GM04504 (cell line): ENCODE measurements around the gene ZNF311.
A peak's percentile ranks its signal among the peaks of the same experiment; 100 is the strongest.

Source experiments
- DNase-seq: peaks from one replicate; pipeline ENCODE4 v3.0.0-alpha.2; 2012; ENCODE audit warnings: low read depth

Gene ZNF311

DNA sequence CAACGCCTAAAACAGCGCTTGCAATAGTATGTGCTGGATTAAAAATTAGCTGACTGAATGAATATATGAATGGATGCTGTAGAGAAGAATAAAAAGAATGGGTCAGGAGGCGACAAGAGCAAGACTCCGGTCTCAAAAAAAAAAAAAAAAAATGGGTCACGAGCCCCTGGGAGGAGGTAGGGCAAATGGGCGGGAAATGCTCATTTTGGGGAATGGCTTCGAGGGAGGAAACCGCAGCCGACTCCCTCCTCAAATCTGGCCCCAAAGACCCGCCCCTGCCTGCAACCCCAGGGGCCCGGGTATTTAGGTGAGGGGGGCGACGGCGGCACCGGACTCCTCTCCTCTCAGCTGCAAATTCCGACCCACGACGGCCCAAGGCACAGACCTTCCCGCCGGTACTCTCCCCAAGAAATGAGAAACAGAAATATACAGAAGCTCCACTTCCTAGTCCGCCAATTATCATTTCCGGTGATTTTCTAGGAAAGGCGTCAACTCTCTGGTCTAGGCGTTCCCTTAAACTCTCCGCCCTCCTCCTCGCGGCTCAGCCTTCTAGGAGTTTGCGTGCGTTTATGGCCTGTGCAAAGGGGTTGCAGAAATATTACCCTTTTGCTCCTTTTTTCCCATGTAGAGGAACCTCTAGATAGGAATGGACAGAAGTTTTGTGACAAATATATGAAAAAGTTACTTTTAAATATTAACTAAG lies at the start of gene ZNF311:
ZNF311 (minus strand) TSS at position 133 of the 703 bp plus-strand sequence. CDS start 1,361 bp downstream, outside the sequence.
- DNase-seq, result no peak

DNA sequence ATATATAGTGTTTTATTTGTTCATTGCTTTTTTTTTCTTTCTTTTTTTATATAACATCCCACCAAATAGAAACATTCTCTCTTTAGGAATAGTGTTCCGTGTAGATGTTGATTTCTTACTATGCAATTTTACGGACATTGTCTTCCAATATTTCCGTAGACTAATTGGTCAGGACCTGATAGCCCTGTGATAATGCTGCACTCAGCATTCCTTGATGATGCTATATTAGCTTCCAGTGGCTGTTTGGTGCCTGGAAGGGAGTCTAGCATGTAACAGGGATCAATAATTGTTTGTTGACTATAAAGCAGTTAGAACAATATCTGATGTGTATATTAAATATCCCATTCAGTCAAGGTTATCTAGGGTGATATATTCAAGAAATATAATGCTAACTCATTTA lies 46.6 kb upstream of the ZNF311 start:
- DNase-seq, result no peak

DNA sequence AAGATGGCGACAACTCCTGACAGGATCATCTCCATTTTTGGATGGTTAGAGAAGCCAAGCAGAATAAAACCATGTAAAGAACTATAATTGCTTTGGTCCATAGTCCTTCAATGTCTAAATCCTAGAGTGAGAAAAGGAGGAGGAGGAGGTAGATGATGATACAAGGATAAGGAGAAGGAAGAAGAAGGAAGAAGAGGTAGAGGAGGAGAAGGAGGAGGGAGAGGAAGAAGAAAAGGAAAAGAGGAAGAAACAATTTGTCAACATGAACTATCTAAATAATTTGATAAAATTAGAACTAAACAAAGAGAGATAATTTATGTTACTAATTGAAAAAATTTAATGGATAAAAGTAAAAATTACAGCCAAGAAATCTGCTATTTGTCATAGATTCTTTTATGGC lies 40.0 kb upstream of the ZNF311 start, which contains the start of gene OR2W1:
OR2W1 (minus strand) TSS at position 101 of the 400 bp plus-strand sequence; CDS start at position 101, 0 bp downstream.
- no peak for DNase-seq

DNA sequence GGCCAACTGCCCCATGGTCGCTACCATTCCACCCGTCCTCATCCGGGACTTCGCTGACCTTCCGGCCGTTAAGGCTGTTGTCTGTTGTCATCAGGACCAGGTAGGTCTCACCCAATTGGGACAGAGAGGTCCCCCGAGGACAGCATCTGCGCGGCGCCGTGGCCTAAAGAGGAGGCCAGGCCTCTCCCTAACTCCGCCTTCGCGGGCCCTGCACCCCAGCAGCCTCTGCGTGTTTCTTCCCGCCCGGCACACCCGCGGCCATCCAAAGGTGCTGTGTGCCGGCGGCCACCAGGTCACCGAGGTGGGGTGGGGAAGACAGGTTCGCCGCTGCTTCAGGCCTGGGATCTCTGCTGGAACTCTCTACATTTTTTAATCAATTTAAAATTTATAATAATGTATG lies 30.8 kb upstream of the ZNF311 start:
- DNase-seq, result no peak

DNA sequence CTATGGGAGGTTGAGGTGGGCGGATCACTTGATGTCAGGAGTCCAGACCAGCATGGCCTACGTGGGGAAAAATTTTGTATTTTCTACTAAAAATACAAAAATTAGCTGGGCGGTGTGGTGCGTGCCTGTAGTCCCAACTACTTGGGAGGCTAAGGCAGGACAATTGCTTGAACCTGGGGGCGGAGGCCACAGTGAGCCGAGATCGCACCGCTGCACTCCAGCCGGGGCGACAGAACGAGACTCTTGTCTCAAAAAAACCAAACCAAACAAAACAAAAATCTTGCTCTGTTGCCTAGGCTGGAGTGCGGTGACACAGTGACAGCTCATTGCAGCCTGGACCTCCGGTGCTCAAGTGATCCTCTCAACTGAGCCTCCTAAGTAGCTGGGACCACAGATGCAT lies 23.7 kb upstream of the ZNF311 start:
- no peak for DNase-seq

DNA sequence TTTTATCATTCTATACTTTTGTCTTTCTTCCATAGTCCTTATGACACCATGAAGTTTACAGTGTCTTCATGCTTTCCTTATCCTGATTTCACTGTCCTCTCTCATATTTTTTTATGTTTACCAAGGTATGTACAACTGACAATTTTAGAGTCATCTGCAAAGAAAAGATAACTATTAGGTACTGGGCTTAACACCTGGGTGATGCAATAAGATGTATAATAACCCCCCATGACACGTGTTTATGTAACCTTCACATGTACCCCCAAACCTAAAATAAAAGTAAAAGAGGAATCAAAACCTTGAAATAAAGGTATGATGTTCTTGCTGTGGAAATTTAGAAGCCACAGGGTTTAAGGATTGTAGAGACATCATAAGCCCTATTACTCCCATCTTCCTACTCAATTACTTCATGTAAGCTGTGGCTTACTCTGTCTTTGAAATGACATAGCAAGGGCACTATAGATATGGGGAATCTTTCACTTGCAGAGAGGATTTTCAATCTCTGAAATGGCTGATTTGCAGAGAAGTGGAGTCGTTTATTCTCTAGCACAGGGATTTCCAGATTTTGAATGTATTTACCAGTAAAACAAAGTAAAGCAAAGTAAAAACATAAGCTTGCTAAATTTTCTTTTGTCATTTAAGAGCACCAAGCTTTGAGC lies 20.9 kb upstream of the ZNF311 start:
- no peak for DNase-seq

DNA sequence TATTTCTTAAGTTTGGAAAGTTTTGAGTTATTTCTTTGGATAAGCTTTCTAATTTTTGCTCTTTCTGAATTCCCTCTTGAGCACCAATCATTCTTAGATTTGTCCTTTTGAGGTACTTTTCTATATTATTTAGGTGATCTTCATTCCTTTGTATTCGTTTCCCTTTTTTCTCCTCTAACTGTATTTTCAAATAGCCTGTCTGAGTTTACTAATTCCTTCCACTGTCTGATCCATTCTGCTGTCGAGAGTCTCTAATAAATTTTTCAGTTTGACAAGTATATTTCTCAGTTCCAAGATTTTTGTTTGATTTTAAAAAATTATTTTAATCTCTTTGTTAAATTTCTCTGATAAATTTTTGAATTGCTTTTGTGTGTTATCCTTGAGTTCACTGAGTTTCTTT lies 16.3 kb upstream of the ZNF311 start:
- no peak for DNase-seq

DNA sequence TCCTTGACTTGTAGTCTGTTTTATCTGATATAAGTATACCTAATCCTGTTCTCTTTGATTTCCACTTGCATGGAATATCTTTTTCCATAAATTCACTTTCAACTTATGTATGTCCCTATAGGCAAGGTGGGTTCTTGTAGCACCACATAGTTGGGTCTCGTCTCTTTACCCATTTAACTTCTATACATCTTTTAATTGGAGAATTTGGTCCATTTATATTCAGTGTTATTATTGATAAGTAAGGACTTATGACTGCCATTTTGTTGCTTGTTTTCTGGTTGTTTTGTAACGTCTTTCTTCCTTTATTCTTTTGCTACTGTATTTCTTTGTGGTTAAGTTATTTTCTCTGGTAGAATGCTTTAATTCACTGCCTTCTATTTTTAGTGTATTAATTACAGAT lies 14.5 kb upstream of the ZNF311 start:
- DNase-seq, result no peak

DNA sequence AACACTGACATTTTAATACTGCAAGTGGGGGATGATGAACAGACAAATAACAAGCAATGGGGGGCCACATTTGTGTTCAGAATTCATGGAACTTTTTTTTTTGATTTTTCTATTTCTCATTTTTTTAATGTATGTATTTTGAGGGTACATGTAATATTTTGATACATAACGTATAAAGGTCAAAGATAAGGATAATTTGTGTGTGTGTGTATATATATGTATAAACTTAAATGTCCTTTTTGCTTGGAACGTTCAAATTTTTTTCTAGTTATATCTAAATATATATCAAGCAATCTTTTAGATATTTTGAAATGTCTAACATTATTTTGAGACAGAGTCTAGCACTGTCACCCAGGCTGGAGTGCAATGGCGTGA lies 12.3 kb upstream of the ZNF311 start:
- DNase-seq, result no peak

DNA sequence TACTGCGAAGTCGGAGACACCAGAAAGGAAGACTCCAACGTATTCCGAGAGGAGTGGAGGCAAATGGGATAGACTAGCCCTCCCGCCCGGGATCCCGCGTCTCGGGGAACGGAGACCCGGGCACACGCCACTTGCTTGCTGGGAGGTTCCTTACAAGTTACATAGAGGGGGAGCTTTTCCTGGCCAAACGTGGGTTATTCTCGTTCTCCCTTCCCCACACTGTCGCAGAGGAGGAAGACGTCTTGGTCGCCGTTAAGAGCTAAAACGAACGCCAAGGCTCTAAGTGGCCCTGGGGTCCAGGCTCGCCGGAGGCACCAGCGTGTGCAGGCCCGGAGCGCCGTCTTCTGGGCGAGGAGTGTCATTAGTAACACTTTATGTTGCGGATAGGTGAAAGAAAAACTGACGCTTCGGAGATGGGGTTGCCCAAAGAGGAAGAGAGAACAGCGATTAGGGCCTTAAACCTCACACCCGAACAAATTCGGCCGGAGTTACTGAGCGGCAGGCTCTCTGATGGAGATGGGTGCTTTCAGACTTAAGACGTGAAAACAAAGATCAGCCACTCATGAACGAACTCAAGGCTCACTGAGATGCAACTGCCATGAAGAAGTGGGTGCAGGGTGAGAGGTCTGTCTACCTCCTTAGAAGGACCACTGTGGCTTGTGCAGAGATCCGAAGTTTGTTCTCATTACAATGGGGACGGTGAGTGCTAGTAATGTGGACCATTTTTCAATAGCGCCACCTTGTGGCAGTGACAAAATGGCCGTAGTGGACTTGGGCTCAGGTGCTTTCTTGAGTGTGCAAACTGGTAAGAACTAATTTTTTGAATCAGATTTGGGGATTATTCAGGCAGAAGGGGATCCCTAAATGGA lies 11.7 kb upstream of the ZNF311 start:
- DNase-seq, result peak; percentile 47

DNA sequence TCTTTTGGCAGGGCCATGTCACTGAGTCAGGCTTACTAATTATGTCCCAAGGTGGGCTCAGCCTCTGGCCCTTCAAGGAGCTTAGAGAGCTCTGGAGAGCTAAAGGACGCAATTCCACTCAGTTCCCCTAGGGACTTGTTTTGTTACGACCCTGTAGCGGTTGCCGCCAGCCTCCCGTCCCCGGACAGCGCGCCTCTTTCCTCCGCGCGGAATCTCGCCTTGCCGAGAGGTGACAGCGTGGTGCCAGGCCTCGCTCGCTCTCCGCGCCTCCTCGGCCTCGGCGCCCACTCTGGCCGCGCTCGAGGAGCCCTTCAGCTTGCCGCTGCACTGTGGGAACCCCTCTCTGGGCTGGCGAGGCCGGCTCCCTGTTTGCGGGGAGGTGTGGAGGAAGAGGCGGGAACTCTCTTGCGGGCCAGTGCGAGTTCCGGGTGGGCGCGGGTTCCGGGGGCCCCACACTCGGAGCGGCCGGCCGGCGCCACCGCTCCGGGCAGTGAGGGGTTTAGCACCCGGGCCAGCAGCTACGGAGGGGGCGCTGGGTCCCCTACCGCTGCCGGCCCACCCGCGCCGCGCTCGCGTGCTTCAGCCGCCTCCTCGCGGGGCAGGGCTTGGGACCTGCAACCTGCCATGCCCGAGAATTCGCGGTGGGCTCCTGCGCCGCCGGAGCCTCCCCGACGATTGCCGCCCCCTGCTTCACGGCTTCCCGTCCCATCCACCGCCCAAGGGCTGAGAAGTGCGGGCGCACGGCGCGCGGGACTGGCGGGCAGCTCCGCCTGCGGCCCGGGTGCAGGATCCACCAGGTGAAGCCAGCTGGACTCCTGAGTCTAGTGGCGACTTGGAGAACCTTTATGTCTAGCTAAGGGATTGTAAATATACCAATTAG lies 9.9 kb upstream of the ZNF311 start:
- no peak for DNase-seq

DNA sequence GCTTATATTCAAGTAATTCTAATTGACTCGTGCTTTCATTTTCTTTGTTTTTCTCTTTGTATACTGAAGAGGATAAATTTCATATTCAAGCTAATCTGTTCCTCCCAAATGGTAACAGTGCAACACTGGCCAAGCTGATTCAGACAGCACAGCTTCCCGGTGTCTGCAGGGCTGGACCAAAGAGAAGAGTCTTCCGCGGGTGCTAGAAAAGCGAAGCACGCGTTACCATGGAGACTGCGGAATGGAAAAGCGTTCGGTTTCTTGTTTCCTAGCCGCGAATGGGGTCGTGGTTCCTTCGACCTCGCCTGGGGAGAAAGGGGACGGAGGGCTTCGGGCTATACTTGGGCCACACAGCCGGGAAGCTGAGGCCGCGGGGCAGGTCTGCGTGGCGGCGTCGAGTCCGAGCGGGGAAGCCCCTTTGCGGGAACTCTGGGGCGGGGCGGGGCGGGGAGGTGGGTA lies 6.2 kb upstream of the ZNF311 start:
- DNase-seq, result no peak

DNA sequence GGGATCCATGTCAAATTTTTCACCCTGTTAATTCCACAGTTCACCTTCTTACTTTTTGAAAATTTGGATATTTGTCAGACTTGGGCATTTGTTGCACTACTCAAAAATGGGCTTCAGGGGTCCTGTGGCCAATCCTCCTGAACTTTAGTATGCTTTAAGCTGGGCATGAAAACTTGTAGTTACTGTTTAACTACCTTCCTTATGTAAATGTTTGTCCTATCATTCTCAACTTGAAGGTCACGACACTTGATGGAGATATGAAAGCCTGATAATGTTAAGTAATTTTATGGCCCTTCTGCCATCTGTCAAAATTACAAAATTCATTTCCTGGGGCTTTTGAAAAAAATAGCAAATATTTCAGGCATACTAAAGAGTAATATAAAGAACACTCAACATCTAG lies 4.2 kb upstream of the ZNF311 start:
- DNase-seq, result no peak

DNA sequence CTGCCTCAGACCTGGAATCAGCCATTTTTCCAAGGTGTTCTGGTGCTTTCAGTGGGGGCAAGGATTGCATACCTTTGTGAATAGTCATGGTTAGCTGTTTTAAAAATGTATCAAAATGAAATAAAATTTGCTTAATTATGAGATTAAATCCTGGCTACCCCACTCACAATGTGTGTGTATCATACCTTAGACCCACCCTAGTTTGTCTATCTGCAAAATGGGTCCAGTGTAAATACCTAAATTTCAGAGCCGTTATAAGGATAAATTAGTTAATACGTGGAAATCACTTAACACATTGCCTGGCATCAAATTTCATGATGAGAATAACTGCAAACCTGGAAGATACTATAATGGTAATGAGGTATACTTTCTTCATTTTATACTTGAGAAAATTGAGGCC lies 3.0 kb upstream of the ZNF311 start:
- no peak for DNase-seq

DNA sequence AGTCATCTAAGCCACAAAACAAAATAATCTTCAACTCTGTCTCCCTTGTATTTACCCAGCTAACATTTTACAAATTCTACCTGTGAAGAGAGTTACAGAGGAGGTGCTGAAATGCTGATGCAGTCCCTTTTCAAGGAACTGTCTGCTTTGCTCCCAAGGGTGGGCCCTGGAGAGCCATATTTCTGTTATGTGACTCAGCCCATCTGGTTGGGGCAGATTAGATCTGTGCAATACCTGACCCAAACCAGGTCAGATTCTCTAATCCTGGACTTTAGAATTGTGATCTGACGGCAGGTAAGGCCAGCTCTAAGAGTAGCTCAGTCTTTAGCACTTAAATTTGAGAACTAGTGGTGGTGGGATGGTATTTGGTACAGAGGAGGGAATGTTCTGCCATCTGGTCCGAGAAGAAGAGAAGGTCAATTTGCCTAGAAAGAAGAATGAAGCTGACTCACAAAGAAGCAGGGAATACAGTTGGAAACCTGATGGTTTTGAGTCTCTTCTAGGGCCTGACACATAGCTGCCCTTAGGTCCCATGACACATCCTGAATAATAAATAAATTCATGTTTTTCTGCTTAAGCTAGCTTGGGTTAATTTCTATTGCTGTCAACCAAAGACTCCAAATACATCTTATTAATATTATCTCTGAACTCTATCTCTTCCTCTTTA lies 8.1 kb downstream of the ZNF311 start:
- DNase-seq, result no peak

DNA sequence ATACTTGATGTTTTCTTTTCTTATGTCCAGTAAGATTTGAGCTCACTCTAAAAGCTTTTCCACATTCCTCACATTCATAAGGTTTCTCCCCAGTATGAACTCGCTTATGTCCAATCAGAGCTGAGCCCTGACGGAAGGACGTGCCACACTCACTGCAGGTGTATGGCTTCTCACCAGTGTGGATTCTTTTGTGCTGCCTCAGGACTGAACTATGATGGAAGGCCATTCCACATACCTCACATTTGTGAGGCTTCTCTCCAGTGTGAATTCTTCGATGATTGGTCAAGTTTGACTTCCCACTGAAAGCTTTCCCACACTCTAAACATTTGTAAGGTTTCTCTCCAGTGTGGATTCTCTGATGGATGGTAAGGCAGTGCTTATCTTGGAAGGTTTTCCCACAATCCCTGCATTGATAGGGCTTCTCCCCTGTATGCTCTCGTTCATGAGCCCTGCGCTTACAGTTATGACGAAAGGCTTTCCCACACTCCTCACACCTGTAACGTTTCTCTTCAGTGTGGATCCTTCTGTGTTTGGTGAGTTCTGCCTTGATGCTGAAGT lies 9.9 kb downstream of the ZNF311 start:
- DNase-seq, result no peak

DNA sequence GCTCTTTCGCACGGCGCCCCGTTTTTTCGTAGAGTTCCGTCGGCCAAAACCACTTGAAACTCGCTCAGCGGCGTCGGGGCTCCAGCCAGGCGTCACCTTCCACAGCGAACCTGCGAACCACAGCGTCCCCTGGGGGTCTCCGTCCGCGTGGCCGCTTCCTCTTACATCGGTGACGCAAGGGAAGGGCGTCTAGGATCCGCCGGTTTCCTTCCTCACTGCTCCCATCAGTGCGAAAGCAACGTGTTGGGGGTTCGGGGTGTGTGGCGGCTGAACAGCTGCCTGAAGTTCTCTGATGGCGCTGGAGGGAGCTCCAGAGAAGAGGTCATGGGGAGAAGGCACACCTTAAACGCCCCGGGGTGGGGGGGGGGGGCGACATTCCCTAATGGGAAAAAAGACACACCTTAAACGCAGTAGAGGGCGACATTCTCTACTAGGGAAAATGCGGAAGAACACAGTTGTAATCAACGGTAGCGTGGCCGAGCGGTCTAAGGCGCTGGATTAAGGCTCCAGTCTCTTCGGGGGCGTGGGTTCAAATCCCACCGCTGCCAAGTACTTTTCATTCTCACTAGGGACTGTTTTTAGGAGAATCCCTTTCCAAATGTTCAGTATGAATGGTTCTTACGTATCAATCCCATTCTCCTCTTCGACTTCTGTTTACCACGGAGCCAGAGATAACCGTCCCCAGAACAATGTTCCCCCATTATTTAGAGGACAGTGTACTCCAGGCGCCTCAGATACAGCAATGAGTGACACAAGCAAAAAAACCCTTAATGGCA lies 16.4 kb downstream of the ZNF311 start:
- no peak for DNase-seq

DNA sequence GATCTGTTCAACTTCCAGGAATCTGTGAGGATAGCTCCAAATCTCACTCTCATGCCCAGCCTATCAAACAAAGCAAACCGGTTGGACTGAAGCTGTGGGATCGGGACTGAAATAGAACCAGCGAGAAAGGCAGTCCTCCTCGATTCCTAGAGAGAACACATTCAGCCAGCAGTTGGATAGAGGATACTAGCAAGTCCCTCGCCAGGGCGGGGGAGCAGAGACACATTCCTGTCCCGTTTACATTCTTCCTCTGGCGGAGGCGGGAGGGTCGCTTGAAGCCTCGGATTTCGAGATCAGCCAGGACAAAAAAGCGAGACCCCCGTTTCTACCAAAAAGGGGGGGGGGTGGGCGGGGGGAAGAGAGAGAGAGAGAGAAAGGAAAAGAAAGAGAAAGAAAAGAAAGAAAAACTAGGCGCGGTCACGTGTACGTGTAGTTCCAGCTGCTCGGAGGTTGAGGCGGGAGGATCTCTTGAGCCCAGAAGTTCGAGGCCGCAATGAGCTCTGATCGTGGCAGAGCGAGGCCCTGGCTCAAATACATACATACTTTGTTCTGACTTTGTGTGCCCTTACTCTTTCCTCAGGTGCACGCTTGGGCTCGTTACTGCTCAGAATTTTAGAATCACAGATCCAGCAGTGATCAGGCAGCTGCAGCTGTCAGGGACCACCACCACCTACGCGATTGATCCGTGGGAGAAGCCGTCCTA lies 19.5 kb downstream of the ZNF311 start:
- DNase-seq, result peak; percentile 93

DNA sequence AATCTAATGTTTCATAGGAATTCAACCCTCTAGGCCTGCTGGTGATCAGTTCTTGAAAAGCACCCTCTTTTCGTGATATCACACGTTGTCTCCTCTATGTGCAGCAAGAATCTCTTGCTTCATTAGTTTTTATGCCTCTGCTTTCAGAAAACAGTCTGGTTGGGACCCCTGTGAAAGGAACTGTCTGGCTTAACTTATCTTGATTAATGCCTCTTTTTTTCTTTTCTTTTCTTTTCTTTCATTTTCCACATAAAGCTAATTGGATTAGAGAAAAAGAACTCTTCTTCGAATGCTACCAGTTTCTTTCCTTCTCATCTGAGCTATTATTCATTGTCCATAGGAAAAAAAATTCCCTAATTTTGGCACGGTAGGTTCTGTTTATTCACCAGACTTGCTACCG lies 21.3 kb downstream of the ZNF311 start:
- no peak for DNase-seq
